Kidney epithelial cell (primary cell): ENCODE results near the gene GPR146. TPM values are rescaled to one million over a fixed set of nuclear protein-coding genes. Genes with fewer than 3 reads are reported as not detected.

Experiments
- DNase-seq: peaks from one replicate; pipeline ENCODE4 v3.0.0-alpha.2; 2010; ENCODE audit warnings: low read depth
- H3K27me3 ChIP-seq: 2 replicates; pipeline ENCODE4 v1.6.0; 2011; ENCODE audit warnings: low read length; ENCODE audit not compliant: control insufficient read depth, insufficient read depth
- H3K36me3 ChIP-seq: 2 replicates; pipeline ENCODE4 v1.5.1; 2011; ENCODE audit warnings: low read length; ENCODE audit not compliant: control insufficient read depth, insufficient read depth
- H3K4me3 ChIP-seq: 2 replicates; pipeline ENCODE4 v1.5.1; 2011; ENCODE audit warnings: low read depth, mild to moderate bottlenecking, control low read depth, low read length
- total RNA-seq: library from RNA; depleted of rRNA; stranded (reverse); fragments of >200 nt; gene quantifications from 2 replicates; pipeline ENCODE4 v1.2.3, GENCODE V29; 2015
- TF ChIP-seq, protein P1 (sequence below): IDR thresholded peaks from 2 replicates; pipeline ENCODE4 v1.5.1; 2011; ENCODE audit warnings: mild to moderate bottlenecking, moderate library complexity, low read length, control low read depth, inconsistent platforms; ENCODE audit not compliant: insufficient read depth, poor library complexity, severe bottlenecking

GPR146 gene
- total RNA-seq, 1 donor from 2014 or later: 0.21 TPM

DNA sequence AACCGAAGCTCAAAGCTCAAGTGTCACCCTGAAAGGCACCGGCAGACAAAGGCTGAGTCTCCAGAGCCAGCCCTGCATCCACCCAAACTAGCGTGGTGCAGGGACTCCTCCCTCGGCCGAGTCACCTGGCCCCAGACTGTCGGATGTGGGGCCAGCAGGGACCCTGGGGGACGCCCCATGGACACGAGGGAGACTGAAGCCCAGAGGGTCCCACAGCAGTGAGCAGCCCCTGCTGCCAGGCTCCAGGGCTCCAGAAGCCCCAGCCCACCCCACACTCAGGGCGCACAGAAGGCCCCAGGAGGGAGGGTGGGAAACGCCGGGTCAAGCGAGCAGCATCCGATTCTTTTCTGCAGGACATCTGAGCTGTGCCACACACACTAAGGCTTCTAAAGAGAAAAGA lies 20.2 kb downstream of the GPR146 start:
- DNase-seq: no peak
- no peaks in the 10 kb centered on the region for H3K36me3 ChIP-seq
- peaks cover 8% of the 10 kb centered on the region for H3K27me3 ChIP-seq
- H3K4me3 ChIP-seq: no peak overlapping the region
- TF ChIP-seq, protein P1, sequence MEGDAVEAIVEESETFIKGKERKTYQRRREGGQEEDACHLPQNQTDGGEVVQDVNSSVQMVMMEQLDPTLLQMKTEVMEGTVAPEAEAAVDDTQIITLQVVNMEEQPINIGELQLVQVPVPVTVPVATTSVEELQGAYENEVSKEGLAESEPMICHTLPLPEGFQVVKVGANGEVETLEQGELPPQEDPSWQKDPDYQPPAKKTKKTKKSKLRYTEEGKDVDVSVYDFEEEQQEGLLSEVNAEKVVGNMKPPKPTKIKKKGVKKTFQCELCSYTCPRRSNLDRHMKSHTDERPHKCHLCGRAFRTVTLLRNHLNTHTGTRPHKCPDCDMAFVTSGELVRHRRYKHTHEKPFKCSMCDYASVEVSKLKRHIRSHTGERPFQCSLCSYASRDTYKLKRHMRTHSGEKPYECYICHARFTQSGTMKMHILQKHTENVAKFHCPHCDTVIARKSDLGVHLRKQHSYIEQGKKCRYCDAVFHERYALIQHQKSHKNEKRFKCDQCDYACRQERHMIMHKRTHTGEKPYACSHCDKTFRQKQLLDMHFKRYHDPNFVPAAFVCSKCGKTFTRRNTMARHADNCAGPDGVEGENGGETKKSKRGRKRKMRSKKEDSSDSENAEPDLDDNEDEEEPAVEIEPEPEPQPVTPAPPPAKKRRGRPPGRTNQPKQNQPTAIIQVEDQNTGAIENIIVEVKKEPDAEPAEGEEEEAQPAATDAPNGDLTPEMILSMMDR: no peak

DNA sequence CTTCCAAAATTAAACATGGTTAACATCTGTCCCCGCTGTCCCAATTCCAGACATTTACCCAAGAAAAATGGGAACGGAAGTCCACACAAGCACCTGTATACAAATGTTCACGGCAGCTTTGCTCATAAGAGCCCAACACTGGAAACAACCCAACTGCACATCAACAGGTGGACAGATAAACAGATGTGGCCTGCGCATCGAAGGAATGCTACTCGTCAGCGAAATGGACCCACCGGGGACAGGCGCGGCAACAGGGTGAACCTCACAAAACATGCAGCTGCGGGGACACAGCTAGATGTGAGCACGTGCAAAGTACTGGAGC lies 20.9 kb downstream of the GPR146 start:
- Histone ChIP-seq H3K27me3 (peaks cover 8% of the 10 kb centered on the region), H3K36me3 (no peaks in the 10 kb centered on the region), H3K4me3 (no peak overlapping the region)
- no peak for DNase-seq
- TF ChIP-seq, protein P1: no peak

DNA sequence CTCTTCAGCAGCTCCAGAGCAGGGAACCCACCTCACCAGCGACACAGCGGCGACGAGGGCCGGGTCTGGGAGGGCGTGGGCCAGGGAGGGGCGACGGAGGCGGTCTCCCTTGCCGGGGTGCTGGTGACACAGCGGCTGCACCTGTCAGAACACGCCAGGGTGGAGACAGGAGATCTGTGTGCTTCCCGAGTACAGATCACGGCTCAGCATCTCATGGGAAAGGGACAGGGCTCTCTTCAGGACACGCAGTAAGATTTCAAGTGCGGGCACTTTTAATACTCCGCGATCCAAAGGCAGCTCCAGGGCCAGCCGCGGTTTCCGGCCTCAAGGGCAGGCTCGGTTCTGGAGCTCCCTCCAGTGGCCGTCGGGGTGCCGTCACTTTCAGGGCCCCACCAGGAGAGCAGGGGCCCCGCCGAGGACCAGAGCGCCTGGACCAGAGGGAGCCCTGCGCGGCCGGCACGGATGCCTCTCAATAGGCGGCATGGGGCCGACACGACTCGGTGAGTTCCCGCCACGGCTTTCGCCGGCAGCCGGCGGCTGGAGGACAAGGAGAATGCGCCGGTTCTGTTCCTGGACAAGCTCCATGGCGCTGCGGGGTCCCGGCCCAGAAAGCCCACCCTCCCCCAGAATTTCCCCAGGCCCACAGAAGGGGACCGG lies 21.4 kb downstream of the GPR146 start:
- DNase-seq: no peak
- Histone ChIP-seq H3K27me3 (peaks cover 6% of the 10 kb centered on the region), H3K4me3 (no peak overlapping the region), H3K36me3 (no peaks in the 10 kb centered on the region)
- TF ChIP-seq, protein P1: peak; percentile 89

DNA sequence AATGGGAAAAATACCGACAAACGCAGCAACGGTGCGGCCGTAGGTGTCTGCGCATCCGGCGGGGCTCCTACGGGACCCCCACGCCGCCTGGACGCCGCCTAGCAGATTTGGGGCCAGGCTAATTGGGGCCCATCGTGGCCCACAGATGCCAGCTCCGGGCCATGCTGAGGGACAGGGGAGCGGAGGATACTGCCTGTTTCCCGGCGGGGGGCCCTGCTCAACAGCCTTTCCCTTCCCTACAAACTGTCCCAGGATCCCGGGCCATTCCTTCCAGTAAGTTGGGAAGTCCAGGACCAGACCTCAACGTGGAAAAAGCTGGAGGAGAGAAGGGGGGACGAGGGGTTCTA lies 21.9 kb downstream of the GPR146 start:
- DNase-seq: no peak
- TF ChIP-seq, protein P1: no peak
- H3K27me3 ChIP-seq: peaks cover 3% of the 10 kb centered on the region
- H3K4me3 ChIP-seq: no peak overlapping the region
- no peaks in the 10 kb centered on the region for H3K36me3 ChIP-seq

DNA sequence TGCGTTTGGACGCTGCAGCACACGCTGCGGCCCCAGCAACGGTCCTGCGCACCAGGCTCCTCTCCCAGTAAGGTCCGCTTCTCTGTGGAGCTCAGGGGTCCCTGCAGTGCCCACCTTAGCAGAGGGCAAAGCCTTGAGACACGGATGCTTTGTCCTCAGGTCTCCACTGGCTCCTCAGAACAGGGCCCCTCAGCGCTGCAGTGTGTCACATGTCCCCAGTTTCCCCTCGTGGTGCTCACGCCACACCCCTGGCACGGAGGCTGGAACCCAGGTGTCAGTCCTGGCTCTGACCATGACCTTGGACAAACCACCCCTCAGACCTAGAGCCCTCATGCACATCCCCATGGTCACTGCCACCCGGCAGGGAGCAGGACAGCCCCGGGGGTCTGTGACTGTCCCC lies 23.7 kb downstream of the GPR146 start:
- Histone ChIP-seq H3K4me3 (no peak overlapping the region), H3K36me3 (no peaks in the 10 kb centered on the region), H3K27me3 (peaks cover 3% of the 10 kb centered on the region)
- no peak for DNase-seq
- TF ChIP-seq, protein P1: no peak

DNA sequence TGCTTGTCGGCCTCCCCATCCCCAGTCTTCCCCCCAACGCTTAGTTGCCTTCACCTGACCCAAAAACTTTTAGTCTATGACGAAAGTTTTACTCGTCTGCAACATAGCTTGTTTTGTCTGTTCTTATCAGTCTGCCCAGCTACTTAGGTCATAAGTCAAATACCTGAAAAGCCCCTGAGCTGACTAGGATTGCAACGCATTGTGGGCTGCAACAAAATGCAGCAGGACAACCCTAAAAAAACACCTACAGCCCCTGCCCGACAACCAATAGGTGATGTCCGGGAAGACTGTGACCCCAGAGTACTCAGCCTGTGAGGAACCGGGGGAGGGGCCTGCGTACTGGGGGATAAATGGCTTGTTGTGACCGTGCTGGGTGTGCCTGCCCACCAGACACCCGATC lies 24.3 kb downstream of the GPR146 start:
- TF ChIP-seq, protein P1: no peak
- no peak overlapping the region for H3K4me3 ChIP-seq
- no peaks in the 10 kb centered on the region for H3K36me3 ChIP-seq
- no peak for DNase-seq
- peaks cover 3% of the 10 kb centered on the region for H3K27me3 ChIP-seq
